Prostate gland (tissue), 2 donors: Measurements from ENCODE around the gene CELF1. TPM values are rescaled to one million over a fixed set of nuclear protein-coding genes. Genes with fewer than 3 reads are reported as not detected.

Experiments used
- DNase-seq: peaks from one replicate; pipeline ENCODE4 v3.0.0-alpha.2; 2019; ENCODE audit warnings: low spot score
- H3K27ac ChIP-seq, 2 donors: fragments of 200-600 bp; sonication (generic); 2 replicates each; pipeline ENCODE4 v1.5.1; 2017 to 2019
- H3K27me3 ChIP-seq: fragments of 200-600 bp; sonication (generic); replicated peaks from 2 replicates; pipeline ENCODE4 v1.5.1; 2019; ENCODE audit not compliant: insufficient read depth
- H3K36me3 ChIP-seq, 2 donors: fragments of 200-600 bp; sonication (generic); 1 replicate in 1 of 2; 2 replicates in 1 of 2; pipeline versions ENCODE4 v1.5.1 to v1.8.1; 2017 to 2019
- H3K4me1 ChIP-seq: fragments of 200-600 bp; sonication (generic); replicated peaks from 2 replicates; pipeline ENCODE4 v1.5.1; 2019
- H3K4me3 ChIP-seq, 2 donors: fragments of 200-600 bp; sonication (generic); 2 replicates each; pipeline ENCODE4 v1.5.1; 2017 to 2019
- H3K9me3 ChIP-seq: fragments of 200-600 bp; sonication (generic); 2 replicates; pipeline ENCODE4 v1.5.1; 2017
- POLR2A ChIP-seq: fragments of 450-650 bp; IDR thresholded peaks from one replicate; pipeline ENCODE4 v1.6.1; 2016; ENCODE audit warnings: antibody characterized with exemption, mild to moderate bottlenecking
- POLR2AphosphoS5 ChIP-seq: sonication (generic); formaldehyde crosslinking; IDR thresholded peaks from one replicate; pipeline ENCODE4 v1.6.1; 2017; ENCODE audit warnings: antibody characterized with exemption
- WGBS: methylation state at CpG from one replicate; pipeline ENCODE4 v1.1.5; 2018; 5-methylcytosine and 5-hydroxymethylcytosine counted together
- intact Hi-C: fragments of 100-400 bp; cut with DNase I; formaldehyde crosslinking; loops from one replicate; pipeline ENCODE4 v1.14.2; 2022
- total RNA-seq, 2 donors: library from RNA; depleted of rRNA; stranded (reverse); fragments of >200 nt; gene quantifications; one replicate each; pipeline ENCODE4 v1.1.0, GENCODE V29; 2016
- TF ChIP-seq, protein P1 (sequence below), 4 experiments: fragments of 200-600 bp in 2 of 4; fragments of 450-650 bp in 2 of 4; sonication (generic) in 2 of 4; IDR thresholded peaks; 1 replicate in 3 of 4; 2 replicates in 1 of 4; pipeline ENCODE4 v1.5.1; 2016 to 2019; ENCODE audit warnings: antibody characterized with exemption in 4 of 4, mild to moderate bottlenecking in 2 of 4, moderate library complexity in 2 of 4

CELF1 gene
- total RNA-seq, 2 donors from 2014 or later = 68.9 to 134 TPM

DNA sequence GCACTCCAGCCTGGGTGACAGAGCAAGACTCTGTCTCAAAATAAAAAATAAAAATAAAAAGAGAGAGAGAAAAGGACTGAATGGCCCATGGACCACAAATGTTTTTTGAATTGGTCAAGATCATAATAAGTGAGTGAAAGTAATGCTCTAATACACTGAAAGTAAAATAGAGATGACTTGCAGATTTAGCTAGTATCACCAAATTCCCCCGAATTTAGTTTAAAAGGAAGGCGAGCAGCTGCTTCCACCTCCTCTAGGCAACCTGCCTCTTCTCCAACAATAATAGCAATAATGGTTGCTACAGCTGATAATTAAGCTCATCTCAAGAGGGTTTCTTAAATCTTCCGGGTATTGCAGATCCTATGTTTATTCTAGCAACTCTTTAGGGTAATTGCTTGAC is 36.8 kb downstream of the CELF1 start:
- TF ChIP-seq POLR2AphosphoS5 (no peak), POLR2A (no peak)
- TF ChIP-seq, protein P1, sequence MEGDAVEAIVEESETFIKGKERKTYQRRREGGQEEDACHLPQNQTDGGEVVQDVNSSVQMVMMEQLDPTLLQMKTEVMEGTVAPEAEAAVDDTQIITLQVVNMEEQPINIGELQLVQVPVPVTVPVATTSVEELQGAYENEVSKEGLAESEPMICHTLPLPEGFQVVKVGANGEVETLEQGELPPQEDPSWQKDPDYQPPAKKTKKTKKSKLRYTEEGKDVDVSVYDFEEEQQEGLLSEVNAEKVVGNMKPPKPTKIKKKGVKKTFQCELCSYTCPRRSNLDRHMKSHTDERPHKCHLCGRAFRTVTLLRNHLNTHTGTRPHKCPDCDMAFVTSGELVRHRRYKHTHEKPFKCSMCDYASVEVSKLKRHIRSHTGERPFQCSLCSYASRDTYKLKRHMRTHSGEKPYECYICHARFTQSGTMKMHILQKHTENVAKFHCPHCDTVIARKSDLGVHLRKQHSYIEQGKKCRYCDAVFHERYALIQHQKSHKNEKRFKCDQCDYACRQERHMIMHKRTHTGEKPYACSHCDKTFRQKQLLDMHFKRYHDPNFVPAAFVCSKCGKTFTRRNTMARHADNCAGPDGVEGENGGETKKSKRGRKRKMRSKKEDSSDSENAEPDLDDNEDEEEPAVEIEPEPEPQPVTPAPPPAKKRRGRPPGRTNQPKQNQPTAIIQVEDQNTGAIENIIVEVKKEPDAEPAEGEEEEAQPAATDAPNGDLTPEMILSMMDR (IDR thresholded peaks at IDR 0.05) = no peak
- Histone ChIP-seq H3K27ac (no peak overlapping the region), H3K27me3 (no peaks in the 10 kb centered on the region), H3K4me3 (no peak overlapping the region), H3K9me3 (no peaks in the 10 kb centered on the region), H3K4me1 (no peaks in the 10 kb centered on the region), H3K36me3 (no peaks in the 10 kb centered on the region)
- intact Hi-C loops = no loop called here
- WGBS = 85% methylated on average over 3 of the region's 3 CpGs
- no peak for DNase-seq

DNA sequence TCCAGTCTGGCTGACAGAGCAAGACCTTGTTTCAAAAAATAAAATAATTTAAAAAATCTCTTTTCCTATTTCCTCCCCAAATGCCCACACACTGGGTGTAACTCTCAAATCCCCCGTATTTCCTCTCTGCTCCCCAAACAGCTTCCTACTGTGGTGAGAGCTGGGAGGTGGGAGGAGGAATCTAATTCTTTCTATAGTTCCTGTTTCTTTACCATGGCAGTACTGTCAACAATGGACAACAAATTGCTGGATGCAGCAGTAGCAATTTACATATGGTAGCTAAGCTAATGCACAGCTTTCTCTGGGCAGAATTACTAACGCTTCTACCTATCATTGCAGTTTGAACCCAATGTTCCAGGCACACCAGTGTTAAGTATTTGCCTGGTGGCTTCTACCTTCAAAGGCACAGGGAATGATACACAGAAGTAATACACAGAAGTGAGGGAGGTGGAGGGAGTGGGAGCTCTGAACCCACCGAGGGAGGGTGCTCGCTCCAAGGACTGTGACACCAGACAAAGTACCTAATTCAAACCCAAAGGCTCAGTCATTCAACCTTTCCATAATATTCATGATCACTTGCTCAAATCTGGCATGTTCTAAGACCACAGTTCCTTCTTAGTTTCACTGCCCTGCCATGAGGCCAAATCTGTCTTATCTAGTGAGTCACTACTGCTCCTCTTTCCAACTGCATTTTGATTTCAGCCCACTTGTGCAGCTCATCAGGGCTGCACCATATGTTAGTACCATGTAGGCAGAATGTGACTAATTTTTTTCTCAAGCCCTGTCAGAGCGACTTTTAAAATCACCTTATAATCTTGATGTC is 37.9 kb downstream of the CELF1 start:
- 91% methylated on average over 5 of the region's 5 CpGs for WGBS
- Histone ChIP-seq H3K36me3 (no peaks in the 10 kb centered on the region), H3K27ac (no peak overlapping the region), H3K9me3 (no peaks in the 10 kb centered on the region), H3K4me1 (no peaks in the 10 kb centered on the region), H3K27me3 (no peaks in the 10 kb centered on the region), H3K4me3 (no peak overlapping the region)
- intact Hi-C loops = no loop called here
- no peak for TF ChIP-seq POLR2AphosphoS5
- no peak for DNase-seq

DNA sequence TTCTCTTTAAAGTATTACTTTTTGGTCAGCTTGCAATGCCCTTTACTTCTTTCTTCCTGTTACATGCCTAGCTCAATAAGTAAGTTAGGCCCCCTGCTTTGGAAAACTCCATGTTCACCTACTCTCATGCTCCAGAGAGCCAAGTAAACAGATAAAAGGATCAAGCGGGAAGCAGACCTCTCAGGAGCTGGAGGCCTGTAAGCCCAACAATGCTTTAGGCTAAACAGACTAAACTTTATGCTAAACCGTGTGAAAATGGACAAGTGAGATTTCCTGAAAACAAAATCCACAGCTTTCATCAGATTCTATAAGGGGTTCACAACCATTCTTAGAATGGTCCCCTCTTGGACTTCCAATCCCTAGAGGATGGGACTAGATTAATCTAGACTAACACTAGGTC is 40.2 kb downstream of the CELF1 start:
- H3K9me3 ChIP-seq = no peaks in the 10 kb centered on the region
- WGBS = 69% methylated on average over 2 of the region's 2 CpGs
- H3K4me1 ChIP-seq = peaks cover 4% of the 10 kb centered on the region
- TF ChIP-seq POLR2A (no peak), POLR2AphosphoS5 (no peak)
- TF ChIP-seq, protein P1 (IDR thresholded peaks at IDR 0.05) = no peak
- no peak for DNase-seq
- no peaks in the 10 kb centered on the region for H3K27me3 ChIP-seq
- H3K36me3 ChIP-seq = no peaks in the 10 kb centered on the region
- intact Hi-C loops = no loop called here
- no peak overlapping the region for H3K4me3 ChIP-seq
- no peak overlapping the region for H3K27ac ChIP-seq

DNA sequence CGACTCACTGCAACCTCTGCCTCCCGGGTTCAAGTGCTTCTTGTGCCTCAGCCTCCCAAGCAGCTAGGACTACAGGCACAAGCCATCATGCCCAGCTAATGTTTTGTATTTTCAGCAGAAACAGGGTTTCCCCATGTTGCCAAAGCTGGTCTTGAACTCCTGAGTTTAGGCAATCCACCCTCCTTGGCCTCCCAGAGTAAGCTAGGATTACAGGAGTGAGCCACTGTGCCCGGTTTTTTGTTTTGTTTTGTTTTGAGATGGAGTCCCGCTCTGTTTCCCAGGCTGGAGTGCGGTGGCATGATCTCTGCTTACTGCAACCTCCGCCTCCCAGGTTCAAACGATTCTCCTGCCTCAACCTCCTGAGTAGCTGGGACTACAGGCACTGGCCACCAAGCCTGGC is 41.0 kb downstream of the CELF1 start:
- Histone ChIP-seq H3K27me3 (no peaks in the 10 kb centered on the region), H3K36me3 (no peaks in the 10 kb centered on the region), H3K4me3 (no peak overlapping the region), H3K9me3 (no peaks in the 10 kb centered on the region), H3K4me1 (peaks cover 11% of the 10 kb centered on the region), H3K27ac (no peak overlapping the region)
- TF ChIP-seq, protein P1 (IDR thresholded peaks at IDR 0.05) = no peak
- intact Hi-C loops = no loop called here
- WGBS = 74% methylated on average over 7 of the region's 7 CpGs
- DNase-seq = no peak

DNA sequence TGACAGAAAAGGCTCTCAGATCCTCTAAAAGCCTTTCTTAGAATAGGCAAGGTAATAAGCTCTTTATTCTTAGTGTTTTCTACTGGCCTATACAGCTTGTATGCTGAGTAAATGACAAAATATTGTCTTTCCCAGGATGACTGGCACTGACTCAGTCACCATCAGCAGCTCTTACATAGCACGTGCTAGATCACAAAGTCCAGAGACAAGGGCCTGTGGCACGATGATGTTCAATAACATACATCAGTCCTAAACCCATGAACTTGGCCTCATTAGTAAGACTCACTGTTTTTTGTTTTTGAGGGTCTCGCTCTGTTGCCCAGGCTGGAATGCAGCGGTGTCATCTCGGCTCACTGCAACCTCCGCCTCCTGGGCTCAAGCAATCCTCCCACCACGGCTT is 42.7 kb downstream of the CELF1 start:
- DNase-seq = no peak
- Histone ChIP-seq H3K27me3 (no peaks in the 10 kb centered on the region), H3K9me3 (no peaks in the 10 kb centered on the region), H3K4me1 (peaks cover 11% of the 10 kb centered on the region), H3K4me3 (no peak overlapping the region), H3K27ac (no peak overlapping the region), H3K36me3 (no peaks in the 10 kb centered on the region)
- TF ChIP-seq, protein P1 (IDR thresholded peaks at IDR 0.05) = no peak
- TF ChIP-seq POLR2A = no peak
- TF ChIP-seq POLR2AphosphoS5 = no peak
- intact Hi-C loops = no loop called here
- WGBS = 94% methylated on average over 7 of the region's 7 CpGs
